ENCODE measurements around the gene RAET1G. TPM values are rescaled to one million over a fixed set of nuclear protein-coding genes. Genes with fewer than 3 reads are reported as not detected.

RAET1G gene
- total and polyA plus RNA-seq, 5 donors from 2014 or later, result 0.76 TPM; not detected in 4

- H3K36me3 Mint-ChIP-seq, result peaks cover 5% of the 10 kb centered on the region
- H3K9me3 Mint-ChIP-seq, result peaks cover 0 to 12% (median 2%) of the 10 kb centered on the region in 7 donors
- H3K27ac Mint-ChIP-seq, result no peak overlapping the region
Measured at GRCh38 chr6:149907317-149907716, 15.6 kb downstream of the RAET1G start.

GRCh38 chr6:149906405-149906804 lies 16.5 kb downstream of the RAET1G start:
- Mint-ChIP-seq H3K4me1 (no peaks in the 10 kb centered on the region), H3K27ac (no peak overlapping the region), H3K27me3 (peaks cover 21% of the 10 kb centered on the region), H3K36me3 (peaks cover 5% of the 10 kb centered on the region), H3K9me3 (peaks cover 0 to 12% (median 2%) of the 10 kb centered on the region in 7 donors), H3K4me3 (no peak overlapping the region)
- no peaks in the 10 kb centered on the region for H3K4me1 ChIP-seq (ENCODE audit: control insufficient read depth, insufficient read depth, low read length, poor library complexity, severe bottlenecking)
- H3K27me3 ChIP-seq (ENCODE audit: control insufficient read depth, insufficient read depth, low read length), result peaks cover 3% of the 10 kb centered on the region
- no peak overlapping the region for H3K27ac ChIP-seq (ENCODE audit: insufficient read depth, low read length, poor library complexity, severe bottlenecking)
- H3K9me3 ChIP-seq (ENCODE audit: control insufficient read depth in 2 of 2, low read length in 2 of 2), result peaks cover 0 to 18% of the 10 kb centered on the region in 2 experiments
- ATAC-seq (ENCODE audit: low read depth in 2 of 2), result no peak
- H3K36me3 ChIP-seq (ENCODE audit: control insufficient read depth, insufficient read depth, low read length), result no peaks in the 10 kb centered on the region
- H3K4me3 ChIP-seq (ENCODE audit: low read depth, low read length), result no peak overlapping the region
- no peak for DNase-seq

More at GRCh38 chr6:149907317-149907716, 15.6 kb downstream of the RAET1G start:
- no peak for DNase-seq
- no peak overlapping the region for H3K4me3 Mint-ChIP-seq
- H3K4me1 Mint-ChIP-seq, result no peaks in the 10 kb centered on the region
- Histone ChIP-seq H3K36me3 (ENCODE audit: control insufficient read depth, insufficient read depth, low read length) (no peaks in the 10 kb centered on the region), H3K4me1 (ENCODE audit: control insufficient read depth, insufficient read depth, low read length, poor library complexity, severe bottlenecking) (no peaks in the 10 kb centered on the region), H3K4me3 (ENCODE audit: low read depth, low read length) (no peak overlapping the region), H3K27ac (ENCODE audit: insufficient read depth, low read length, poor library complexity, severe bottlenecking) (no peak overlapping the region), H3K27me3 (ENCODE audit: control insufficient read depth, insufficient read depth, low read length) (no peaks in the 10 kb centered on the region), H3K9me3 (ENCODE audit: control insufficient read depth in 2 of 2, low read length in 2 of 2) (peaks cover 0 to 18% of the 10 kb centered on the region in 2 experiments)
- no peak for ATAC-seq (ENCODE audit: low read depth in 2 of 2)
- peaks cover 19% of the 10 kb centered on the region for H3K27me3 Mint-ChIP-seq

GRCh38 chr6:149905911-149906371 lies 17.0 kb downstream of the RAET1G start:
- Histone ChIP-seq H3K27ac (ENCODE audit: insufficient read depth, low read length, poor library complexity, severe bottlenecking) (no peak overlapping the region), H3K36me3 (ENCODE audit: control insufficient read depth, insufficient read depth, low read length) (no peaks in the 10 kb centered on the region), H3K4me1 (ENCODE audit: control insufficient read depth, insufficient read depth, low read length, poor library complexity, severe bottlenecking) (no peaks in the 10 kb centered on the region), H3K27me3 (ENCODE audit: control insufficient read depth, insufficient read depth, low read length) (peaks cover 3% of the 10 kb centered on the region), H3K9me3 (ENCODE audit: control insufficient read depth in 2 of 2, low read length in 2 of 2) (peaks cover 0 to 18% of the 10 kb centered on the region in 2 experiments), H3K4me3 (ENCODE audit: low read depth, low read length) (no peak overlapping the region)
- peaks cover 0 to 12% (median 2%) of the 10 kb centered on the region in 7 donors for H3K9me3 Mint-ChIP-seq
- H3K36me3 Mint-ChIP-seq, result peaks cover 5% of the 10 kb centered on the region
- no peak for ATAC-seq (ENCODE audit: low read depth in 2 of 2)
- H3K4me3 Mint-ChIP-seq, result no peak overlapping the region
- H3K4me1 Mint-ChIP-seq, result no peaks in the 10 kb centered on the region
- DNase-seq, result no peak
- H3K27me3 Mint-ChIP-seq, result peaks cover 17% of the 10 kb centered on the region
- H3K27ac Mint-ChIP-seq, result no peak overlapping the region

GRCh38 chr6:149905371-149905910 lies 17.5 kb downstream of the RAET1G start:
- Mint-ChIP-seq H3K27me3 (peaks cover 16% of the 10 kb centered on the region), H3K9me3 (peaks cover 0 to 12% (median 2%) of the 10 kb centered on the region in 7 donors), H3K36me3 (peaks cover 5% of the 10 kb centered on the region), H3K4me1 (no peaks in the 10 kb centered on the region), H3K27ac (no peak overlapping the region), H3K4me3 (no peak overlapping the region)
- no peak overlapping the region for H3K27ac ChIP-seq (ENCODE audit: insufficient read depth, low read length, poor library complexity, severe bottlenecking)
- no peak for DNase-seq
- H3K4me3 ChIP-seq (ENCODE audit: low read depth, low read length), result no peak overlapping the region
- no peaks in the 10 kb centered on the region for H3K4me1 ChIP-seq (ENCODE audit: control insufficient read depth, insufficient read depth, low read length, poor library complexity, severe bottlenecking)
- peaks cover 0 to 18% of the 10 kb centered on the region in 2 experiments for H3K9me3 ChIP-seq (ENCODE audit: control insufficient read depth in 2 of 2, low read length in 2 of 2)
- H3K36me3 ChIP-seq (ENCODE audit: control insufficient read depth, insufficient read depth, low read length), result no peaks in the 10 kb centered on the region
- ATAC-seq (ENCODE audit: low read depth in 2 of 2), result no peak
- peaks cover 3% of the 10 kb centered on the region for H3K27me3 ChIP-seq (ENCODE audit: control insufficient read depth, insufficient read depth, low read length)

GRCh38 chr6:149904661-149905370 lies 18.1 kb downstream of the RAET1G start:
- no peaks in the 10 kb centered on the region for H3K4me1 ChIP-seq (ENCODE audit: control insufficient read depth, insufficient read depth, low read length, poor library complexity, severe bottlenecking)
- Mint-ChIP-seq H3K4me1 (no peaks in the 10 kb centered on the region), H3K36me3 (peaks cover 5% of the 10 kb centered on the region), H3K27me3 (peaks cover 19% of the 10 kb centered on the region), H3K27ac (no peak overlapping the region), H3K4me3 (no peak overlapping the region), H3K9me3 (peaks cover 0 to 12% (median 2%) of the 10 kb centered on the region in 7 donors)
- peaks cover 0 to 18% of the 10 kb centered on the region in 2 experiments for H3K9me3 ChIP-seq (ENCODE audit: control insufficient read depth in 2 of 2, low read length in 2 of 2)
- ATAC-seq (ENCODE audit: low read depth in 2 of 2), result no peak
- peaks cover 3% of the 10 kb centered on the region for H3K27me3 ChIP-seq (ENCODE audit: control insufficient read depth, insufficient read depth, low read length)
- no peak overlapping the region for H3K27ac ChIP-seq (ENCODE audit: insufficient read depth, low read length, poor library complexity, severe bottlenecking)
- H3K4me3 ChIP-seq (ENCODE audit: low read depth, low read length), result no peak overlapping the region
- H3K36me3 ChIP-seq (ENCODE audit: control insufficient read depth, insufficient read depth, low read length), result no peaks in the 10 kb centered on the region
- no peak for DNase-seq

- H3K27ac ChIP-seq (ENCODE audit: insufficient read depth, low read length, poor library complexity, severe bottlenecking), result no peak overlapping the region
- ATAC-seq (ENCODE audit: low read depth in 2 of 2) (no peak), DNase-seq (no peak)
- H3K27ac Mint-ChIP-seq, result no peak overlapping the region
- no peaks in the 10 kb centered on the region for H3K4me1 ChIP-seq (ENCODE audit: control insufficient read depth, insufficient read depth, low read length, poor library complexity, severe bottlenecking)
- peaks cover 5% of the 10 kb centered on the region for H3K36me3 Mint-ChIP-seq
- no peaks in the 10 kb centered on the region for H3K4me1 Mint-ChIP-seq
- H3K27me3 Mint-ChIP-seq, result peaks cover 27% of the 10 kb centered on the region
- no peak overlapping the region for H3K4me3 ChIP-seq (ENCODE audit: low read depth, low read length)
- H3K9me3 Mint-ChIP-seq, result peaks cover 0 to 10% (median 2%) of the 10 kb centered on the region in 7 donors
- no peak overlapping the region for H3K4me3 Mint-ChIP-seq
- H3K36me3 ChIP-seq (ENCODE audit: control insufficient read depth, insufficient read depth, low read length), result no peaks in the 10 kb centered on the region
- H3K9me3 ChIP-seq (ENCODE audit: control insufficient read depth in 2 of 2, low read length in 2 of 2), result peaks cover 0 to 13% of the 10 kb centered on the region in 2 experiments
- peaks cover 3% of the 10 kb centered on the region for H3K27me3 ChIP-seq (ENCODE audit: control insufficient read depth, insufficient read depth, low read length)
Measured at GRCh38 chr6:149903938-149904611, 18.8 kb downstream of the RAET1G start.

- no peaks in the 10 kb centered on the region for H3K4me1 ChIP-seq (ENCODE audit: control insufficient read depth, insufficient read depth, low read length, poor library complexity, severe bottlenecking)
- peaks cover 0 to 2% (median 0%) of the 10 kb centered on the region in 7 donors for H3K9me3 Mint-ChIP-seq
- H3K4me3 Mint-ChIP-seq, result no peak overlapping the region
- H3K9me3 ChIP-seq (ENCODE audit: control insufficient read depth in 2 of 2, low read length in 2 of 2), result no peaks in the 10 kb centered on the region
- no peak overlapping the region for H3K4me3 ChIP-seq (ENCODE audit: low read depth, low read length)
- H3K4me1 Mint-ChIP-seq, result peaks cover 0 to 7% (median 1%) of the 10 kb centered on the region in 4 donors
- peaks cover 36% of the 10 kb centered on the region for H3K27me3 Mint-ChIP-seq
- ATAC-seq (ENCODE audit: low read depth in 2 of 2), result no peak
- no peaks in the 10 kb centered on the region for H3K36me3 ChIP-seq (ENCODE audit: control insufficient read depth, insufficient read depth, low read length)
- H3K36me3 Mint-ChIP-seq, result no peaks in the 10 kb centered on the region
- H3K27ac Mint-ChIP-seq, result no peak overlapping the region
- no peak overlapping the region for H3K27ac ChIP-seq (ENCODE audit: insufficient read depth, low read length, poor library complexity, severe bottlenecking)
- DNase-seq, result no peak
- peaks cover 3% of the 10 kb centered on the region for H3K27me3 ChIP-seq (ENCODE audit: control insufficient read depth, insufficient read depth, low read length)
Measured at GRCh38 chr6:149901444-149902140, 21.3 kb downstream of the RAET1G start.

Measured in CD4-positive, CD25-positive, alpha-beta regulatory T cell (primary cell).